ENCODE measurements around the gene SDF2L1. TPM values are rescaled to one million over a fixed set of nuclear protein-coding genes. Genes with fewer than 3 reads are reported as not detected.

SDF2L1 gene
- total RNA-seq, 1 donor from 2014 or later = 32.4 TPM

DNA sequence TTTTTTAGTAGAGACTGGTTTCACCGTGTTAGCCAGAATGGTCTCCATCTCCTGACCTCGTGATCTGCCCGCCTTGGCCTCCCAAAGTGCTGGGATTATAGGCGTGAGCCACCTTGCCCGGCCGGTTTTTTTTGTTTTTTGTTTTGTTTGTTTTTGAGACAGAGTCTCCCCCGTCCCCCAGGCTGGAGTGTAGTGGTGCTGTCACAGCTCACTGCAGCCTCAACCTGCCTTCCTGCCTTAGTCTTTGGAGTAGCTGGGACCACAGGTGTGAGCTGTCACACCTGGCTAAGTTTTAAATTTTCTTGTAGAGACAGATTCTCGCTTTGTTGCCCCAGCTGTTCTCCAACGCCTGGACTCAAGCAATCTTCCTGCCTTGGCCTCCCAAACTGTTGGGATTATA lies 26.9 kb downstream of the SDF2L1 start:
- Mint-ChIP-seq H3K9me3 (ENCODE audit: unreplicated experiment) (no peaks in the 10 kb centered on the region), H3K4me3 (ENCODE audit: unreplicated experiment) (no peak overlapping the region), H3K27ac (ENCODE audit: unreplicated experiment) (no peak overlapping the region), H3K4me1 (ENCODE audit: unreplicated experiment) (peaks cover 11% of the 10 kb centered on the region), H3K27me3 (ENCODE audit: unreplicated experiment) (peaks cover 15% of the 10 kb centered on the region), H3K36me3 (ENCODE audit: low read depth, unreplicated experiment) (peaks cover 12% of the 10 kb centered on the region)
- no peak for DNase-seq (ENCODE audit: low spot score)
- TF ChIP-seq, protein P1, sequence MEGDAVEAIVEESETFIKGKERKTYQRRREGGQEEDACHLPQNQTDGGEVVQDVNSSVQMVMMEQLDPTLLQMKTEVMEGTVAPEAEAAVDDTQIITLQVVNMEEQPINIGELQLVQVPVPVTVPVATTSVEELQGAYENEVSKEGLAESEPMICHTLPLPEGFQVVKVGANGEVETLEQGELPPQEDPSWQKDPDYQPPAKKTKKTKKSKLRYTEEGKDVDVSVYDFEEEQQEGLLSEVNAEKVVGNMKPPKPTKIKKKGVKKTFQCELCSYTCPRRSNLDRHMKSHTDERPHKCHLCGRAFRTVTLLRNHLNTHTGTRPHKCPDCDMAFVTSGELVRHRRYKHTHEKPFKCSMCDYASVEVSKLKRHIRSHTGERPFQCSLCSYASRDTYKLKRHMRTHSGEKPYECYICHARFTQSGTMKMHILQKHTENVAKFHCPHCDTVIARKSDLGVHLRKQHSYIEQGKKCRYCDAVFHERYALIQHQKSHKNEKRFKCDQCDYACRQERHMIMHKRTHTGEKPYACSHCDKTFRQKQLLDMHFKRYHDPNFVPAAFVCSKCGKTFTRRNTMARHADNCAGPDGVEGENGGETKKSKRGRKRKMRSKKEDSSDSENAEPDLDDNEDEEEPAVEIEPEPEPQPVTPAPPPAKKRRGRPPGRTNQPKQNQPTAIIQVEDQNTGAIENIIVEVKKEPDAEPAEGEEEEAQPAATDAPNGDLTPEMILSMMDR (IDR thresholded peaks at IDR 0.05; ENCODE audit: unreplicated experiment) = no peak

DNA sequence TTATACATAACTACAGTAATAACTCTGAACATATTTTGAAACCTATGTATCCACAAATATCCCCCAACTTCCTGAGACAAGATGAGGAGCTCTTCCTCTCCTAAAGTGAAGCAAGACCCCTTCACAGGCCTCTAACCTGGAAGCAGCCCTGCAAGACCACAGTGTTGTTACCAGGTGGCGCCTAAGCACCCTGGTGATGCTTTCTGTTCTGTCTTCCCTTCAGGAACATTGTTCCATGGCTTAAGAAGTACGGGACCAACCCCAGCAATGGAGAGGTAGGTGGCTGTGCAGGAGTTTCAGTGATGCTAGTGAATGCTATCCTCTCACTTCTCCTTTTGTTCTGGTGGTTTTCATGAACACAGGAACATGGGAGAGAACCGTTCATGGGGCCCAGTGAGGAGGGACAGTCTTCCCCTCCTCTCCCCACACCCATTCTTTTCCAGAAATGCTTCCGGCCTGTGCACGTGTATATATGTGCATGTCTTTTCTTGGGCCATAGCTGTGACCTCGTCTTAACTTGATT lies 30.1 kb downstream of the SDF2L1 start:
- peaks cover 32% of the 10 kb centered on the region for H3K36me3 Mint-ChIP-seq (ENCODE audit: low read depth, unreplicated experiment)
- peaks cover 3% of the 10 kb centered on the region for H3K4me1 Mint-ChIP-seq (ENCODE audit: unreplicated experiment)
- H3K4me3 Mint-ChIP-seq (ENCODE audit: unreplicated experiment) = no peak overlapping the region
- peaks cover 3% of the 10 kb centered on the region for H3K27me3 Mint-ChIP-seq (ENCODE audit: unreplicated experiment)
- no peaks in the 10 kb centered on the region for H3K9me3 Mint-ChIP-seq (ENCODE audit: unreplicated experiment)
- H3K27ac Mint-ChIP-seq (ENCODE audit: unreplicated experiment) = no peak overlapping the region
- DNase-seq (ENCODE audit: low spot score) = no peak
- TF ChIP-seq, protein P1 (IDR thresholded peaks at IDR 0.05; ENCODE audit: unreplicated experiment) = no peak

DNA sequence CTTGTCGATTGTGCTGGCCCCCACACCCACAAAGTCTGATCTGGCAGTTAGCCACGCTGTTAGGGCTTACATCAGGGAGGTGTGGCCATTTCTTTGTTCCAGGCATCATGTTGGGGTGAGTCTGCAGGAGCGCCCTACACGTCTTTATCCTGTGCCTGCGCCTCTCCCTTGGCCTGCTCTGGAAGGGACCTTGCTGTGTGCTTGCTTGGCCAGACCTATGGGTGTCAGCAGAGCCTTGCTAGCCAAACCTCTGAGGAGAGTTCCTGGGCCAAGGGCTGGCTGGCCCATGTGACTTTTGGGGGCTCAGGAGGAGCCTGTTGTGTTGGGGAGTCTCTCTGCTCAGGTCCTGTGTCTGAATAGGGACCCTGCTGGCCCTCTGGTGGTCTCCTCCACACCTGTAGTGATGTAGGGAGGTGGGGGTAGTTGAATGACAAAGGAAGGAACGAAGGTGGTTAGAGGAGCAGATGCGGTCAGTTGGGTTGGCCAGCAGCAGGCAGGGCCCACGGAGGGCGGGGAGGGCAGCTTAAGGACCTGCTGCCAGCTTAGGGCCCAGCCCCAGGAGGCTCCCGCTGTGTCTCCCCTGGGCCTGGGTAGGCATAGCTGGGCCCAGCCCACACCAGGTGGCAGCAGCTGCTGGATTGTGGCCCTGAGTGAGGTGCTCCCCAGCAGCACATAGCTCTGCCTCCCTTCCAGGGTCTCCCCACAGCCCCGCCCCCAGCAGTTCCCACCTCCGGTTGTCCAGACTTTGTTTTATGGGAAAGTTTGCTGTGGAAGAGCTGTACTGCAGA lies 31.6 kb downstream of the SDF2L1 start:
- H3K4me1 Mint-ChIP-seq (ENCODE audit: unreplicated experiment) = no peaks in the 10 kb centered on the region
- peaks cover 2% of the 10 kb centered on the region for H3K27me3 Mint-ChIP-seq (ENCODE audit: unreplicated experiment)
- peaks cover 29% of the 10 kb centered on the region for H3K36me3 Mint-ChIP-seq (ENCODE audit: low read depth, unreplicated experiment)
- H3K9me3 Mint-ChIP-seq (ENCODE audit: unreplicated experiment) = no peaks in the 10 kb centered on the region
- TF ChIP-seq, protein P1 (IDR thresholded peaks at IDR 0.05; ENCODE audit: unreplicated experiment) = no peak
- no peak for DNase-seq (ENCODE audit: low spot score)
- H3K27ac Mint-ChIP-seq (ENCODE audit: unreplicated experiment) = no peak overlapping the region
- H3K4me3 Mint-ChIP-seq (ENCODE audit: unreplicated experiment) = no peak overlapping the region

DNA sequence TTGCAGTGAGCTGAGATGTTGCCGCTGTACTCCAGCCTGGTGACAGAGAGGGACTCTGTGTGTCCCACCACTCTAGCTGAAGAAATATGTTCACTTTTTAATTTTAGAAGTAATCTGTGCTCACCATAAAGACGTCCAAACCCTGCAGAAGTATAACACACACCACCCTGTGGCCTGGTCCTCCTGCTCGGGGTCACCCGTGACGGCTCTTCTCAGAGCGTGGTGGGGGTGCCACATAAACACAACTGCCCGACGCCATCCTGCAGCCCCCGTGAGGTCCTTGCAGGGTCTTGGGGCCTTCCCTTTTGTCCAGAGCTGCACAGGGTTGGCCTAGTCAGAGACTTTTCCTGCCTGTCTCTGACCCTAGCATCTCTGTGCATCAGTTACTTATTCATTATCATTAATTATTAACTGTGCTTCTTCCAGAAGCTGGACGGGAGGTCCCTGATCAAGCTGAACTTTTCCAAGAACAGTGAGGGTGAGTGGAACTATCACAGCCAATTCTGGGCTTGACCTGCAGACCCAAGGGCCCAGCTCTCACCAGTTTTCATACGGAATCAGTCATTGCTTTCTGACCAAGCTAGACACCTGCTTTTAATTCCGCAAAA lies 32.6 kb downstream of the SDF2L1 start:
- Mint-ChIP-seq H3K4me1 (ENCODE audit: unreplicated experiment) (no peaks in the 10 kb centered on the region), H3K27ac (ENCODE audit: unreplicated experiment) (no peak overlapping the region), H3K36me3 (ENCODE audit: low read depth, unreplicated experiment) (peaks cover 29% of the 10 kb centered on the region), H3K9me3 (ENCODE audit: unreplicated experiment) (no peaks in the 10 kb centered on the region), H3K27me3 (ENCODE audit: unreplicated experiment) (peaks cover 2% of the 10 kb centered on the region), H3K4me3 (ENCODE audit: unreplicated experiment) (no peak overlapping the region)
- no peak for DNase-seq (ENCODE audit: low spot score)
- TF ChIP-seq, protein P1 (IDR thresholded peaks at IDR 0.05; ENCODE audit: unreplicated experiment) = no peak

Measured in endothelial cell (in vitro differentiated cells).